RWPE2 (cell line): ENCODE measurements around the gene STEAP3.

Experiments
- ATAC-seq: fragments of 200-7000 bp; cut with Tn5 transposase; 3 replicates; pipeline ENCODE4 v1.9.1; 2021; ENCODE audit warnings: low read depth
- DNase-seq: peaks from one replicate; pipeline ENCODE4 v3.0.0-alpha.2; 2020; ENCODE audit warnings: low spot score
- H3K27ac ChIP-seq: fragments of 450-650 bp; 2 replicates; pipeline ENCODE4 v1.5.1; 2017; ENCODE audit warnings: mild to moderate bottlenecking; ENCODE audit not compliant: poor library complexity, severe bottlenecking
- H3K27me3 ChIP-seq: fragments of 250-450 bp; sonication (Bioruptor Pico); 2 replicates; pipeline ENCODE4 v1.5.1; 2021; ENCODE audit warnings: mild to moderate bottlenecking, moderate library complexity; ENCODE audit not compliant: insufficient read depth, poor library complexity, severe bottlenecking
- H3K36me3 ChIP-seq: fragments of 250-450 bp; sonication (Bioruptor Pico); 2 replicates; pipeline ENCODE4 v1.5.1; 2020; ENCODE audit warnings: low read depth, mild to moderate bottlenecking, moderate library complexity
- H3K4me1 ChIP-seq: fragments of 250-450 bp; sonication (Bioruptor Pico); 2 replicates; pipeline ENCODE4 v1.5.1; 2021; ENCODE audit warnings: mild to moderate bottlenecking, moderate library complexity; ENCODE audit not compliant: insufficient read depth, poor library complexity, severe bottlenecking
- H3K4me3 ChIP-seq: fragments of 250-450 bp; sonication (Bioruptor Pico); 2 replicates; pipeline ENCODE4 v1.5.1; 2021; ENCODE audit warnings: mild to moderate bottlenecking, moderate library complexity; ENCODE audit not compliant: severe bottlenecking
- H3K9me3 ChIP-seq: fragments of 250-450 bp; sonication (Bioruptor Pico); 2 replicates; pipeline ENCODE4 v1.5.1; 2021; ENCODE audit warnings: mild to moderate bottlenecking, moderate library complexity; ENCODE audit not compliant: severe bottlenecking
- TF ChIP-seq, protein P1 (sequence below): fragments of 450-650 bp; IDR thresholded peaks from one replicate; pipeline ENCODE4 v1.5.1; 2017; ENCODE audit warnings: mild to moderate bottlenecking, moderate library complexity; ENCODE audit not compliant: poor library complexity, severe bottlenecking

Gene STEAP3, protein sequence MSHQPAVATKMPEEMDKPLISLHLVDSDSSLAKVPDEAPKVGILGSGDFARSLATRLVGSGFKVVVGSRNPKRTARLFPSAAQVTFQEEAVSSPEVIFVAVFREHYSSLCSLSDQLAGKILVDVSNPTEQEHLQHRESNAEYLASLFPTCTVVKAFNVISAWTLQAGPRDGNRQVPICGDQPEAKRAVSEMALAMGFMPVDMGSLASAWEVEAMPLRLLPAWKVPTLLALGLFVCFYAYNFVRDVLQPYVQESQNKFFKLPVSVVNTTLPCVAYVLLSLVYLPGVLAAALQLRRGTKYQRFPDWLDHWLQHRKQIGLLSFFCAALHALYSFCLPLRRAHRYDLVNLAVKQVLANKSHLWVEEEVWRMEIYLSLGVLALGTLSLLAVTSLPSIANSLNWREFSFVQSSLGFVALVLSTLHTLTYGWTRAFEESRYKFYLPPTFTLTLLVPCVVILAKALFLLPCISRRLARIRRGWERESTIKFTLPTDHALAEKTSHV

DNA sequence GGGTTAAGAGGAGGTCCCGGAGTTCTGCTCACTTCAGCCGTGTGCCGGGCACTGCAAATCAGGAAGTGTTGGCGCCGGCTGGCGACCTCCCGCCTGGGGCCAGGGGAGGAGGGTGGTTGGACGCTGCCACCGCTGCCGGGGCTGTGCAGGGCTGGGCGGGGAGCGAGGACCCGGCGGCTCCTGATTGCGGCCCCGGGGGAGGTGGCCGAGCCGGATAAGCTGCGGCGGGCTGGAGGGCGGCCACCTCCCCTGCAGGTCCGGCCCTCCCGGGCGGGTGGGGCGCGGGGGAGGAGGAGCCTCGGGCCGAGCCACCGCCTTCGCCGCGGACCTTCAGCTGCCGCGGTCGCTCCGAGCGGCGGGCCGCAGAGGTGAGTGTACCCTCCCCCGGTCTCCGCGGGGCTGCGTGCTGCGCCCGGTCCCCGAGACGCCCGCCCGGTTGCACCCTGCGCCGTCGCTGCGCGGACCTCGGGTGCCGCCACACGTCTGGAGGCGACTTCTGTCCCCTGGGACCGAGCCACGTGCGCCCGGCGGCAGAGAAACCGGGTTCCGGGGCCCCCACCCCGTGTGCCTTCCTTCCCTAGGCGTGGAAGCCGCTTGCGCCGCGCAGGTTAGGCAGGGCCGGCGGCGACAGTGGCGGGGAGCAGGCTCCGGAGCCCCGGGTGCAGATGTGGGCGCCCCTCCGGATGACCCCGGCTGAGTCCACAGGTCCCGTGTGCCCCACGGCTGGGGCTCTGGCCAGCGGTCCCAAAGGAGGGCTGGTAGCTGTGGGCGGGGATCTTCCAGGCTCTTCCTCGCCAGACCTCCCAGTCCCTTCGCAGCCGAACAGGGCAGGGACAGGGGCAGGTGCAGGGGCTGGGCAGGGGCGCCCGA is at the start of gene STEAP3:
Gene STEAP3 (plus strand): TSS at position 314 of the 870 bp plus-strand sequence. CDS start 7,179 bp downstream, outside the sequence.
- TF ChIP-seq, protein P1, sequence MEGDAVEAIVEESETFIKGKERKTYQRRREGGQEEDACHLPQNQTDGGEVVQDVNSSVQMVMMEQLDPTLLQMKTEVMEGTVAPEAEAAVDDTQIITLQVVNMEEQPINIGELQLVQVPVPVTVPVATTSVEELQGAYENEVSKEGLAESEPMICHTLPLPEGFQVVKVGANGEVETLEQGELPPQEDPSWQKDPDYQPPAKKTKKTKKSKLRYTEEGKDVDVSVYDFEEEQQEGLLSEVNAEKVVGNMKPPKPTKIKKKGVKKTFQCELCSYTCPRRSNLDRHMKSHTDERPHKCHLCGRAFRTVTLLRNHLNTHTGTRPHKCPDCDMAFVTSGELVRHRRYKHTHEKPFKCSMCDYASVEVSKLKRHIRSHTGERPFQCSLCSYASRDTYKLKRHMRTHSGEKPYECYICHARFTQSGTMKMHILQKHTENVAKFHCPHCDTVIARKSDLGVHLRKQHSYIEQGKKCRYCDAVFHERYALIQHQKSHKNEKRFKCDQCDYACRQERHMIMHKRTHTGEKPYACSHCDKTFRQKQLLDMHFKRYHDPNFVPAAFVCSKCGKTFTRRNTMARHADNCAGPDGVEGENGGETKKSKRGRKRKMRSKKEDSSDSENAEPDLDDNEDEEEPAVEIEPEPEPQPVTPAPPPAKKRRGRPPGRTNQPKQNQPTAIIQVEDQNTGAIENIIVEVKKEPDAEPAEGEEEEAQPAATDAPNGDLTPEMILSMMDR = peak; percentile 9
- H3K27ac ChIP-seq = no peak within 1 kb of the TSS
- no peaks in the 10 kb centered on the region for H3K9me3 ChIP-seq
- H3K4me3 ChIP-seq = peak within 1 kb of the TSS; percentile 59
- peaks cover 2% of the 10 kb centered on the region for H3K4me1 ChIP-seq
- peak; percentile 88 for ATAC-seq
- DNase-seq = no peak
- H3K27me3 ChIP-seq = no peaks in the 10 kb centered on the region
- no peaks in the 10 kb centered on the region for H3K36me3 ChIP-seq

DNA sequence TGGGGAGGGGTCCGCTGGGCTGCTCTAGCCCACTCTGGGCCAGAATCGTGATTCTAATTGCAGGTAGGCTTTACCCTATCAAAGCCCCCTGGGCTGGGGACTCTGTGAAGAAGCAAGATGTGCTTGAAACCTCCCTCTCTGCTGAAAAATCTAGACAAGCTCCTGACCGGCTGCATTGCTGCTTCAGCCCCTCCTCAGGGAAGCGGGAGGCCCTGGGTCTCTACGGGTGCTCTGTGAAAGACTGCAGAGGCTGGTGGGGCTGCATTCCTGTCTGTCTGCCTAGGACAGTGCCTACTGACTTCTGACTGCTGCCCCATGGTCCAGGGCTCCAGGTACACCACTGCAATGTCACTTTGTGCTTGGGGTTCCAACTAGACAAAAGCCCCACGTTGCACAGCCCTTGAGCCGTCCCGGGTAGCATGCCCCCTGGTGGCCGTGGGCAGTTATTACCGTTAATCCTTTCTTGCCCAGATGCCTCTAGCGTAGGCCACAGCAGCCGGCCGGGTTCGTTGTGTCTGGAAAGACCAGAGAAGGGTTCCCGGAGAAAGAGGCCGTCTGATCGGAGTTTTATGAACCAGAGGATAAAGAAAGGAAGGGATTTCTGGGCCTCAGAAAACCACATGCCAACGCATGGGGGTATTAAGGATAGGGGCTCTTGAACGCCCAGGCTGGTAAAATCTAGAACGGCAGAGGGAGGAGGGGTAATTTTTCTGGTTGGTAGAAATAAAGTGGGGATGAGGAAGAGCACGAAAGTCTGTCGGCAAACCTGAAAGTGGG is 49.2 kb upstream of the STEAP3 start:
- TF ChIP-seq, protein P1 = peak; percentile 84
- Histone ChIP-seq H3K36me3 (no peaks in the 10 kb centered on the region), H3K9me3 (no peaks in the 10 kb centered on the region), H3K4me3 (no peak overlapping the region), H3K27ac (no peak overlapping the region), H3K27me3 (no peaks in the 10 kb centered on the region), H3K4me1 (no peaks in the 10 kb centered on the region)
- ATAC-seq (peak; percentile 55; the same call in 2 of the 3 replicates), DNase-seq (no peak)

DNA sequence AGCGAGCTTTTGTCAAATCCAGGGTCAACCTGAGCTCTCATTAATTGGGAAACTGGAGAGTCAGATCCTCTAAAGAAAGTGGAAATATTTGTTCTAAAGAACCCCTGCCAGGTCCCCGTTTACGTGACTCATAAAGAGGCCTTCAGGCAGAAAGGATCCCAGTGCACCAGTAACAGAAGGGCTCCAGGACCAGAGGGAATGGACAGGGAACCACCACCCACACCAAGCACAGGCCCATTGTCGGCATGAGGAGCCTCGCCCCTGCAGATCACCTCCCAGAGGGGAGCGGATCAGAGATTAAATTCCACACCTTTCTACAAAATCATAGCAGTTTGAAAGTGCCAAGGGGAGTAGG is 48.7 kb upstream of the STEAP3 start:
- TF ChIP-seq, protein P1 = no peak
- no peaks in the 10 kb centered on the region for H3K9me3 ChIP-seq
- H3K4me1 ChIP-seq = no peaks in the 10 kb centered on the region
- DNase-seq = no peak
- H3K4me3 ChIP-seq = no peak overlapping the region
- 0 out of 3 replicates have a peak, but pooled peaks have one; percentile 17 for ATAC-seq
- no peaks in the 10 kb centered on the region for H3K27me3 ChIP-seq
- H3K27ac ChIP-seq = no peak overlapping the region
- H3K36me3 ChIP-seq = no peaks in the 10 kb centered on the region

DNA sequence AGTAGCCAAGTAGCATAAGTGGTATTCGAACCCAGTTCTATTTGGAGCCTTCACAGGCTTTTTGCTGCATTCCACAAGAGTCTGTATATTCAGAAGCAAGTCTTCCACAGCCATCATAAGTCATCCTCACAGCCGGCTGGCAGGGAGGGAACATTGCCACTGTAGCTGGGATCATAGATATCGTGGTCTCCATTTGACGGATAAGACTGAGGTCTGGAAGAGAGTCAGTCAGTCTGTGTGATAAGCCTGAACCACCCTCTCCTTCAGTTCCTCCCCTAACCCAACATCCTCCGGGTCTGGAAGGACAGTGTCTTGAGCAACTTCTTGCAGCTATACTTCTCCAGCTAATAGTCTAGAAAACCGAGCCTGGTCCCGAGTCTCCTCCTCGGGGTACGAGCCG is 48.1 kb upstream of the STEAP3 start:
- Histone ChIP-seq H3K36me3 (no peaks in the 10 kb centered on the region), H3K9me3 (no peaks in the 10 kb centered on the region), H3K27me3 (no peaks in the 10 kb centered on the region), H3K4me1 (no peaks in the 10 kb centered on the region), H3K27ac (no peak overlapping the region), H3K4me3 (no peak overlapping the region)
- DNase-seq = no peak
- ATAC-seq = no peak
- TF ChIP-seq, protein P1 = no peak
